HFF-Myc (cell line): Measurements from ENCODE around the gene NHLH2.

ENCODE experiments used
- DNase-seq: peaks from one replicate; pipeline ENCODE4 v3.0.0-alpha.2; 2011; ENCODE audit warnings: low read depth; ENCODE audit errors: extremely low read depth
- H3K4me3 ChIP-seq: replicated peaks from 2 replicates; pipeline ENCODE4 v1.5.1; 2011; ENCODE audit warnings: low read depth, mild to moderate bottlenecking, control low read depth, low read length
- TF ChIP-seq, protein P1 (sequence below): IDR thresholded peaks from 2 replicates; pipeline ENCODE4 v1.5.1; 2012; ENCODE audit warnings: mild to moderate bottlenecking, low read depth, low read length, control low read depth; ENCODE audit errors: missing control alignments

NHLH2 gene

DNA sequence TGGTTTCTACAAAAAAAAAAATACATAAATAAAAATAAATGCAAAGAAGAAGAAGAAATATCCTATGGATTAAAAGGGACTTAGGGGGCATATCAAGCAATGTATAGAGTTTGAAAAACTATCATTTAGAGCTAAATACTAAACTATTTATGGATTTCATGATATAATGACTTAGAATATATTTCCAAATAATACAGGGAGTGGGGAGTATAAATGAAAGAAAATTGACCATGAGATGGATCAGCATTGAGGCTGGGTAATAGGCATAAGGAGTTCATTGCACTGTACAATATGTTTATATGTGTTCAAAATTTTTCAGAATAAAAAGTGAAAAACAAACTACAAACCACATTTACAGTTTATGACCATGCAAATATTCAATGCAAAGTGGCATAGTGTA, 18.8 kb downstream of the NHLH2 start:
- TF ChIP-seq, protein P1, sequence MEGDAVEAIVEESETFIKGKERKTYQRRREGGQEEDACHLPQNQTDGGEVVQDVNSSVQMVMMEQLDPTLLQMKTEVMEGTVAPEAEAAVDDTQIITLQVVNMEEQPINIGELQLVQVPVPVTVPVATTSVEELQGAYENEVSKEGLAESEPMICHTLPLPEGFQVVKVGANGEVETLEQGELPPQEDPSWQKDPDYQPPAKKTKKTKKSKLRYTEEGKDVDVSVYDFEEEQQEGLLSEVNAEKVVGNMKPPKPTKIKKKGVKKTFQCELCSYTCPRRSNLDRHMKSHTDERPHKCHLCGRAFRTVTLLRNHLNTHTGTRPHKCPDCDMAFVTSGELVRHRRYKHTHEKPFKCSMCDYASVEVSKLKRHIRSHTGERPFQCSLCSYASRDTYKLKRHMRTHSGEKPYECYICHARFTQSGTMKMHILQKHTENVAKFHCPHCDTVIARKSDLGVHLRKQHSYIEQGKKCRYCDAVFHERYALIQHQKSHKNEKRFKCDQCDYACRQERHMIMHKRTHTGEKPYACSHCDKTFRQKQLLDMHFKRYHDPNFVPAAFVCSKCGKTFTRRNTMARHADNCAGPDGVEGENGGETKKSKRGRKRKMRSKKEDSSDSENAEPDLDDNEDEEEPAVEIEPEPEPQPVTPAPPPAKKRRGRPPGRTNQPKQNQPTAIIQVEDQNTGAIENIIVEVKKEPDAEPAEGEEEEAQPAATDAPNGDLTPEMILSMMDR, result no peak
- no peak for DNase-seq
- H3K4me3 ChIP-seq, result no peak overlapping the region

GRCh38 chr1:115815694-115816093, 25.2 kb downstream of the NHLH2 start:
- no peak overlapping the region for H3K4me3 ChIP-seq
- TF ChIP-seq, protein P1, result no peak

GRCh38 chr1:115814685-115815398, 26.1 kb downstream of the NHLH2 start:
- DNase-seq, result no peak
- H3K4me3 ChIP-seq, result no peak overlapping the region
- TF ChIP-seq, protein P1, result no peak

More at GRCh38 chr1:115815694-115816093, 25.2 kb downstream of the NHLH2 start:
- no peak for DNase-seq

DNA sequence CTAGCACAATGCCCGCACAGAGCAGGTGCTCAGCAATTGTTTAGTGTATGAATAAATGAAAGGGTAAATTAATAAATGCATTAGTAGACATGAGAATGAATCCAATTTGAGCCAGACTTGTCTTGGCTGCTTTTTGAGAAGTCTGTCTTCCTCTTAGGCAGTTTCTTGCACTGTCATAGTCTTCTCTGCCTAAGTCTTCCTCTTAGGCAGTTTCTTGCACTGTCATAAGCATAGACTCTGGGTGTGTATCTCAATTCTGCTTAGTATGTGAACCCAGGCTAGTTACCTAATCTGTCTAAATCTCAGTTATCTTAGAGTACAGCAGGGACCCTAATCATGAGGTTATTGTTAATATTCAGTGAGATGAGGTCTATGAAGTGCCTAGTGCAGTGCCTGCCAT, 27.2 kb downstream of the NHLH2 start:
- TF ChIP-seq, protein P1, result no peak
- H3K4me3 ChIP-seq, result no peak overlapping the region
- DNase-seq, result no peak

DNA sequence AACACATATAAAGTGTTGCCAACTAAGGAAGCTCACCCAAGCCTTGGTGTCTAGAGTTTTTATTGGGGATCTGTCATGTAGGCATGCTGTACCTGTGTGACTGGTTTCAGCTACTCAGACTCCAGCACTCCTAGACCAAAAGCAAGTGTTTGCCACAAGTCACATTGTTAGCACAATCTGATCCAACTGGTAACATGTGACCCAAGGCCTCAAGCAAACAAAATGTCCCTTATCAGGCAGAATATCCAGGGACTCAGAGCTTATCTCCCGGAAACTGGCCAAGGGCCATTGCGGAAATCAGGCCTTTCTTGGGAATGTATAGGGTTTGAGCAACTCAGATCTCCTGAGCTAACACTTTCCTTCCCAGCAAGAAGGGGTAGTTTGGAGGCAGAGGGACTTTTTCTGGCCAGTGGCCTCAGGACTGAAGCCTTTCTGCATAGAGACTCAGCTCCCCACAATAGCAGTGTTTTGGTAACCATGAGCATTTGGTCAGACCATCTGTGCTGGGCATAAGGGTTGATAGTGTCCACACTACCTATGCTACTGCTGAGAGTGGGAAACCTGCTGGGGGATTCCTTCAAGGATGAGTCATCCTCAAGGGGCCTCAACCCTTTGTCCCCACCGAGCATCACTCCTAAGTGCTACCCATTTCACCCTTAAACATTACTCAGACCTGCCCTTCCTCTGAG, 29.6 kb downstream of the NHLH2 start:
- no peak for DNase-seq
- TF ChIP-seq, protein P1, result no peak
- H3K4me3 ChIP-seq, result no peak overlapping the region

DNA sequence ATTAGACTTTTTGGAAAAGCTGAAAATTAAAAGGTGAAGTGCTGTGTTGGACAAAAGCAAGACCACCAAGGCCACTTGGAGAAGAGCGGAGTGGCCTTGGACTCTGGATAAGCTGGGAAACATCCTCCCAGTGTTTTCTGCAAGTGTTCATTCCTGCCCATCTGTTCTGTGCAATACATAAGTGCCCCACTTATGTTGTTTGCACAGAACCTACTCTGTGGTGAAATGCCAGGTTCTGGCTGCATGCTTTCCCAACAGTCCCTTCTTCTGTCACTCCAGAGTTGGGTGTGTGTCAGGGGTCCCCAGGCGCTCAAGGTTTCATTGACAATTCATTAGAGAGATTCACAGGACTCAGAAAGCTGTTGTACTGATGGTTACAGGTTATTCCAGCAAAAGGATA, 30.3 kb downstream of the NHLH2 start:
- no peak for DNase-seq
- TF ChIP-seq, protein P1, result no peak

More for the DNA sequence above, 30.3 kb downstream of the NHLH2 start:
- no peak overlapping the region for H3K4me3 ChIP-seq
